Effector memory CD4-positive, alpha-beta T cell (primary cell): ENCODE measurements around the gene LIN28A.

ENCODE experiments used
- DNase-seq, 3 donors: peaks; one replicate each; pipeline ENCODE4 v3.0.0-alpha.2; 2020
- H3K27ac ChIP-seq: 2 replicates; pipeline ENCODE4 v1.7.0; 2013; ENCODE audit warnings: mild to moderate bottlenecking, low read length, moderate library complexity; ENCODE audit not compliant: insufficient read depth, poor library complexity, severe bottlenecking
- H3K27me3 ChIP-seq: replicated peaks from 2 replicates; pipeline ENCODE4 v1.7.0; 2013; ENCODE audit warnings: mild to moderate bottlenecking, low read length; ENCODE audit not compliant: insufficient read depth, control insufficient read depth, poor library complexity, severe bottlenecking
- H3K36me3 ChIP-seq: 2 replicates; pipeline ENCODE4 v1.7.0; 2013; ENCODE audit warnings: mild to moderate bottlenecking, low read length, moderate library complexity; ENCODE audit not compliant: control insufficient read depth, insufficient read depth
- H3K4me1 ChIP-seq: 2 replicates; pipeline ENCODE4 v1.7.0; 2013; ENCODE audit warnings: low read length, mild to moderate bottlenecking; ENCODE audit not compliant: control insufficient read depth, insufficient read depth, poor library complexity, severe bottlenecking
- H3K4me3 ChIP-seq: 2 replicates; pipeline ENCODE4 v1.7.0; 2013; ENCODE audit warnings: low read length, low read depth, mild to moderate bottlenecking; ENCODE audit not compliant: insufficient read depth, poor library complexity, severe bottlenecking
- H3K9me3 ChIP-seq: 2 replicates; pipeline ENCODE4 v1.7.0; 2013; ENCODE audit warnings: mild to moderate bottlenecking, low read length, moderate library complexity; ENCODE audit not compliant: control insufficient read depth

The LIN28A gene

GRCh38 chr1:26477446-26478152 lies 67.0 kb downstream of the LIN28A start:
- Histone ChIP-seq H3K9me3 (no peaks in the 10 kb centered on the region), H3K27ac (no peak overlapping the region), H3K4me3 (no peak overlapping the region), H3K27me3 (no peaks in the 10 kb centered on the region), H3K4me1 (peaks cover 9% of the 10 kb centered on the region), H3K36me3 (peaks cover 38% of the 10 kb centered on the region)
- DNase-seq = no peak

GRCh38 chr1:26478159-26478558 lies 67.5 kb downstream of the LIN28A start:
- no peak for DNase-seq
- peaks cover 38% of the 10 kb centered on the region for H3K36me3 ChIP-seq
- H3K4me1 ChIP-seq = peaks cover 9% of the 10 kb centered on the region
- H3K4me3 ChIP-seq = no peak overlapping the region
- H3K27ac ChIP-seq = no peak overlapping the region
- no peaks in the 10 kb centered on the region for H3K9me3 ChIP-seq
- H3K27me3 ChIP-seq = no peaks in the 10 kb centered on the region

GRCh38 chr1:26478988-26479387 lies 68.4 kb downstream of the LIN28A start:
- no peaks in the 10 kb centered on the region for H3K9me3 ChIP-seq
- H3K27ac ChIP-seq = no peak overlapping the region

More at GRCh38 chr1:26478988-26479387, 68.4 kb downstream of the LIN28A start:
- H3K4me1 ChIP-seq = peaks cover under 1% of the 10 kb centered on the region
- H3K27me3 ChIP-seq = no peaks in the 10 kb centered on the region
- no peak overlapping the region for H3K4me3 ChIP-seq
- H3K36me3 ChIP-seq = peaks cover 36% of the 10 kb centered on the region
- no peak for DNase-seq
